GM23338 (cell line): ENCODE results near the gene WIPF1. TPM values are rescaled to one million over a fixed set of nuclear protein-coding genes. Genes with fewer than 3 reads are reported as not detected.

Source experiments
- ATAC-seq: fragments of 200-7000 bp; cut with Tn5 transposase; 3 replicates; pipeline ENCODE4 v1.9.1; 2020
- DNase-seq: peaks from one replicate; pipeline ENCODE4 v3.0.0-alpha.2; 2015; ENCODE audit warnings: low spot score
- H2AFZ ChIP-seq: fragments of 200-600 bp; sonication (generic); 2 replicates; pipeline ENCODE4 v1.8.0; 2016; ENCODE audit warnings: antibody characterized with exemption, mild to moderate bottlenecking, moderate library complexity
- H3F3A ChIP-seq: fragments of 200-600 bp; sonication (generic); replicated peaks from 2 replicates; pipeline ENCODE4 v1.8.0; 2017; ENCODE audit warnings: antibody characterized with exemption, mixed run types, low read depth
- H3K27ac ChIP-seq: fragments of 200-600 bp; sonication (generic); 2 replicates; pipeline ENCODE4 v1.6.1; 2016; ENCODE audit warnings: low read depth
- H3K27me3 ChIP-seq: fragments of 200-600 bp; sonication (generic); 2 replicates; pipeline ENCODE4 v1.8.0; 2016; ENCODE audit warnings: mild to moderate bottlenecking, mixed run types, moderate library complexity; ENCODE audit not compliant: insufficient read depth
- H3K36me3 ChIP-seq: fragments of 200-600 bp; sonication (generic); 2 replicates; pipeline ENCODE4 v1.8.0; 2016; ENCODE audit warnings: mild to moderate bottlenecking; ENCODE audit not compliant: insufficient read depth
- H3K4me1 ChIP-seq: fragments of 200-600 bp; sonication (generic); 2 replicates; pipeline ENCODE4 v1.8.0; 2016; ENCODE audit warnings: mild to moderate bottlenecking, moderate library complexity; ENCODE audit not compliant: insufficient read depth
- H3K4me2 ChIP-seq: fragments of 200-600 bp; sonication (generic); 2 replicates; pipeline ENCODE4 v1.7.1; 2017; ENCODE audit warnings: mixed run types
- H3K4me3 ChIP-seq: fragments of 200-600 bp; sonication (generic); 2 replicates; pipeline ENCODE4 v1.6.1; 2016; ENCODE audit warnings: mixed run types
- H3K79me2 ChIP-seq: fragments of 200-600 bp; sonication (generic); replicated peaks from 2 replicates; pipeline ENCODE4 v1.8.0; 2017; ENCODE audit warnings: mild to moderate bottlenecking; ENCODE audit not compliant: insufficient read depth
- H3K9me2 ChIP-seq: fragments of 200-600 bp; sonication (generic); 2 replicates; pipeline ENCODE4 v1.8.0; 2017; ENCODE audit not compliant: insufficient read depth
- H4K20me1 ChIP-seq: fragments of 200-600 bp; sonication (generic); replicated peaks from 2 replicates; pipeline ENCODE4 v1.8.0; 2017; ENCODE audit warnings: mild to moderate bottlenecking; ENCODE audit not compliant: insufficient read depth
- H3K27ac Mint-ChIP-seq: 2 replicates; pipeline ENCODE4 v1.8.0; 2020; ENCODE audit warnings: inconsistent platforms, mild to moderate bottlenecking, moderate library complexity, mixed read lengths
- H3K27me3 Mint-ChIP-seq: 3 replicates; pipeline ENCODE4 v1.8.0; 2022; ENCODE audit warnings: low read depth, mild to moderate bottlenecking, moderate library complexity, mixed read lengths, inconsistent platforms; ENCODE audit not compliant: insufficient read depth, poor library complexity
- H3K36me3 Mint-ChIP-seq: 3 replicates; pipeline ENCODE4 v1.8.0; 2021; ENCODE audit warnings: low read depth, mild to moderate bottlenecking, inconsistent platforms, moderate library complexity, mixed read lengths
- H3K4me1 Mint-ChIP-seq: 3 replicates; pipeline ENCODE4 v1.8.0; 2020; ENCODE audit warnings: mild to moderate bottlenecking, inconsistent platforms, mixed read lengths
- H3K4me3 Mint-ChIP-seq: 3 replicates; pipeline ENCODE4 v1.8.0; 2021; ENCODE audit warnings: moderate library complexity, mild to moderate bottlenecking, inconsistent platforms, mixed read lengths
- H3K9me3 Mint-ChIP-seq: 3 replicates; pipeline ENCODE4 v1.8.0; 2020; ENCODE audit warnings: moderate library complexity, mild to moderate bottlenecking, inconsistent platforms, mixed read lengths
- EZH2phosphoT487 ChIP-seq: fragments of 200-600 bp; sonication (generic); IDR thresholded peaks from one replicate; pipeline ENCODE4 v1.8.1; 2018; ENCODE audit warnings: antibody characterized with exemption; ENCODE audit not compliant: unreplicated experiment
- NANOG ChIP-seq: IDR thresholded peaks from 2 replicates; pipeline ENCODE4 v1.6.1; 2016; ENCODE audit warnings: antibody characterized with exemption, borderline replicate concordance
- POLR2AphosphoS5 ChIP-seq: IDR thresholded peaks from 2 replicates; pipeline ENCODE4 v1.6.1; 2016; ENCODE audit warnings: antibody characterized with exemption, low read depth
- STAT1 ChIP-seq: IDR thresholded peaks from one replicate; pipeline ENCODE4 v1.6.1; 2016; ENCODE audit warnings: antibody characterized with exemption; ENCODE audit not compliant: unreplicated experiment
- ZNF331 ChIP-seq: fragments of 250-450 bp; sonication (Bioruptor Pico); IDR thresholded peaks from 2 replicates; pipeline ENCODE4 v1.5.0; 2020; ENCODE audit warnings: low read depth, mild to moderate bottlenecking, moderate library complexity
- polyA plus RNA-seq: library from polyadenylated mRNA; unstranded; fragments of >200 nt; fragmentation: Nextera tagmentation; extraction: Ambion mirVana; gene quantifications from 2 replicates; pipeline ENCODE4 v1.2.1, GENCODE V29; 2016
- total RNA-seq: library from RNA; depleted of rRNA; stranded (reverse); fragments of >200 nt; shearing (Covaris generic); gene quantifications from 2 replicates; pipeline ENCODE4 v1.2.3, GENCODE V29; 2014
- TF ChIP-seq, protein P1 (sequence below), 2 experiments: fragments of 200-600 bp in 1 of 2; sonication (generic) in 1 of 2; conservative IDR thresholded peaks; 2 replicates each; pipeline versions ENCODE4 v1.5.1 to v1.6.1; 2016 to 2017; ENCODE audit warnings: antibody characterized with exemption in 2 of 2, low read depth in 2 of 2, mild to moderate bottlenecking in 2 of 2, moderate library complexity in 1 of 2
- TF ChIP-seq, protein P2 (sequence below): IDR thresholded peaks from 2 replicates; pipeline ENCODE4 v1.6.1; 2016; ENCODE audit warnings: antibody characterized with exemption
- TF ChIP-seq, protein P3 (sequence below): fragments of 250-450 bp; sonication (Bioruptor Pico); IDR thresholded peaks from 2 replicates; pipeline ENCODE4 v1.5.0; 2020; ENCODE audit warnings: mild to moderate bottlenecking, moderate library complexity

WIPF1 gene
- total and polyA plus RNA-seq, 2 experiments from 2014 or later = 3.0 to 6.0 TPM

DNA sequence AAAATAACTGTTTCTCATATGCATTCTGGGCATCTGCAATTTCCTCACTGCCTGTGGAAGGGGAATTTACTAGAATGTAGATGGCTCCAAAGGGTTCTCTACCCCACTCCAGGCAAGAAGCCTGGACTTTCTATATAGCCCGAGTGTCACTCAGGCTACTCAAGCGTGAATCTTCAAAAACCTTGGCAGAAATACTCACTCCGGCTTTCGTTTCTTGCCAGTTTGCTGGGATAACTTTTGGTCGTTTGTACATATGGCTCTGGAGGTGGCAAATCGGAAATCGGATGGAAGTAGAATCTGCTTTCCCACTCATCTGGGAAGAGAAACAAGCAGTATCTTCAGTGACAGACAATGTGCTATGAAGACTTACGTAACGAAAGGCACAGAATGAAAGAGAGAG lies 30.7 kb downstream of the WIPF1 start (continued):
- TF ChIP-seq, protein P1, sequence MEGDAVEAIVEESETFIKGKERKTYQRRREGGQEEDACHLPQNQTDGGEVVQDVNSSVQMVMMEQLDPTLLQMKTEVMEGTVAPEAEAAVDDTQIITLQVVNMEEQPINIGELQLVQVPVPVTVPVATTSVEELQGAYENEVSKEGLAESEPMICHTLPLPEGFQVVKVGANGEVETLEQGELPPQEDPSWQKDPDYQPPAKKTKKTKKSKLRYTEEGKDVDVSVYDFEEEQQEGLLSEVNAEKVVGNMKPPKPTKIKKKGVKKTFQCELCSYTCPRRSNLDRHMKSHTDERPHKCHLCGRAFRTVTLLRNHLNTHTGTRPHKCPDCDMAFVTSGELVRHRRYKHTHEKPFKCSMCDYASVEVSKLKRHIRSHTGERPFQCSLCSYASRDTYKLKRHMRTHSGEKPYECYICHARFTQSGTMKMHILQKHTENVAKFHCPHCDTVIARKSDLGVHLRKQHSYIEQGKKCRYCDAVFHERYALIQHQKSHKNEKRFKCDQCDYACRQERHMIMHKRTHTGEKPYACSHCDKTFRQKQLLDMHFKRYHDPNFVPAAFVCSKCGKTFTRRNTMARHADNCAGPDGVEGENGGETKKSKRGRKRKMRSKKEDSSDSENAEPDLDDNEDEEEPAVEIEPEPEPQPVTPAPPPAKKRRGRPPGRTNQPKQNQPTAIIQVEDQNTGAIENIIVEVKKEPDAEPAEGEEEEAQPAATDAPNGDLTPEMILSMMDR (conservative IDR thresholded peaks at IDR 0.05; ENCODE audit: low read depth in 2 of 2) = no peak
- no peak for TF ChIP-seq ZNF331
- TF ChIP-seq NANOG = no peak
- no peak for TF ChIP-seq POLR2AphosphoS5

DNA sequence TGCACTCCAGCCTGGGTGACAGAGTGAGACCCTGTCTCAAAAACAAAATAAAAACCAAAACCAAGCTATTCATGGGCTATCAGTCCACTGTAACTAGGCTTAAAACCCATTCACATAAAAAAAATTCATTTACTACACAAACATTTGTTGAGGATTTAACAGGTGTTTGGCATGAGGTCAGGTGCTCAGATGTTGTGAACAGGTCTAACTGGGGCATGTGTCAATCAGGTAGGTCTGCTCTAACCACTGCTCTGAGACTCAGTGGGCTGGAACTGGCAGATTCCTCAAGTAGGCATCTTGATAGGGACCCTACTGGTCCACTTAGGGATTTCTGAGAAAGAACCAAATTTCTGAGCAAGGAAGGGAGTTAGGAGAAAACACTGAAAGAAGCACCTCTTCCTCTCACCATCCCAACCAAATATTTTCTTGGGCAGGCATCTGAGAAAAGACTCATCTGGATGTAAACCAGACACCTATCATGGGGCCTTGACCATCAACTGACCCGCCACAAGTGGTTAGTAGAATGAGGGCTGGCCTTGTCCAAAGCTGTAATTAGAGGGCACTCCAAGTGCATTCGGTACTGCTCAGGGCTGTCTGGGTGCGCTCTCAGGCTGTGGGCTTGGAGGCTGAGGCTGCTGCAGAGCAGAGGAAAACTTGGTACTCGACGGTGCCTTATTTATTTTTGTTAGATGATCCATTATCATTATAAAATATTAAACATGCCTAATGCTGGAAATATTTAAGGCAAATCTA lies 33.9 kb downstream of the WIPF1 start:
- no peak overlapping the region for H3K27ac Mint-ChIP-seq
- DNase-seq (no peak), ATAC-seq (no peak)
- Histone ChIP-seq H3K79me2 (no peaks in the 10 kb centered on the region), H3K4me3 (no peak overlapping the region), H3K27ac (no peak overlapping the region), H3K4me1 (no peaks in the 10 kb centered on the region), H3K4me2 (no peak overlapping the region), H3K9me2 (no peaks in the 10 kb centered on the region), H3K27me3 (no peaks in the 10 kb centered on the region), H4K20me1 (no peaks in the 10 kb centered on the region), H2AFZ (no peak overlapping the region), H3F3A (no peaks in the 10 kb centered on the region), H3K36me3 (no peaks in the 10 kb centered on the region)
- TF ChIP-seq, protein P2, sequence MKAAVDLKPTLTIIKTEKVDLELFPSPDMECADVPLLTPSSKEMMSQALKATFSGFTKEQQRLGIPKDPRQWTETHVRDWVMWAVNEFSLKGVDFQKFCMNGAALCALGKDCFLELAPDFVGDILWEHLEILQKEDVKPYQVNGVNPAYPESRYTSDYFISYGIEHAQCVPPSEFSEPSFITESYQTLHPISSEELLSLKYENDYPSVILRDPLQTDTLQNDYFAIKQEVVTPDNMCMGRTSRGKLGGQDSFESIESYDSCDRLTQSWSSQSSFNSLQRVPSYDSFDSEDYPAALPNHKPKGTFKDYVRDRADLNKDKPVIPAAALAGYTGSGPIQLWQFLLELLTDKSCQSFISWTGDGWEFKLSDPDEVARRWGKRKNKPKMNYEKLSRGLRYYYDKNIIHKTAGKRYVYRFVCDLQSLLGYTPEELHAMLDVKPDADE = no peak
- TF ChIP-seq EZH2phosphoT487 (no peak), STAT1 (no peak)
- TF ChIP-seq, protein P3, sequence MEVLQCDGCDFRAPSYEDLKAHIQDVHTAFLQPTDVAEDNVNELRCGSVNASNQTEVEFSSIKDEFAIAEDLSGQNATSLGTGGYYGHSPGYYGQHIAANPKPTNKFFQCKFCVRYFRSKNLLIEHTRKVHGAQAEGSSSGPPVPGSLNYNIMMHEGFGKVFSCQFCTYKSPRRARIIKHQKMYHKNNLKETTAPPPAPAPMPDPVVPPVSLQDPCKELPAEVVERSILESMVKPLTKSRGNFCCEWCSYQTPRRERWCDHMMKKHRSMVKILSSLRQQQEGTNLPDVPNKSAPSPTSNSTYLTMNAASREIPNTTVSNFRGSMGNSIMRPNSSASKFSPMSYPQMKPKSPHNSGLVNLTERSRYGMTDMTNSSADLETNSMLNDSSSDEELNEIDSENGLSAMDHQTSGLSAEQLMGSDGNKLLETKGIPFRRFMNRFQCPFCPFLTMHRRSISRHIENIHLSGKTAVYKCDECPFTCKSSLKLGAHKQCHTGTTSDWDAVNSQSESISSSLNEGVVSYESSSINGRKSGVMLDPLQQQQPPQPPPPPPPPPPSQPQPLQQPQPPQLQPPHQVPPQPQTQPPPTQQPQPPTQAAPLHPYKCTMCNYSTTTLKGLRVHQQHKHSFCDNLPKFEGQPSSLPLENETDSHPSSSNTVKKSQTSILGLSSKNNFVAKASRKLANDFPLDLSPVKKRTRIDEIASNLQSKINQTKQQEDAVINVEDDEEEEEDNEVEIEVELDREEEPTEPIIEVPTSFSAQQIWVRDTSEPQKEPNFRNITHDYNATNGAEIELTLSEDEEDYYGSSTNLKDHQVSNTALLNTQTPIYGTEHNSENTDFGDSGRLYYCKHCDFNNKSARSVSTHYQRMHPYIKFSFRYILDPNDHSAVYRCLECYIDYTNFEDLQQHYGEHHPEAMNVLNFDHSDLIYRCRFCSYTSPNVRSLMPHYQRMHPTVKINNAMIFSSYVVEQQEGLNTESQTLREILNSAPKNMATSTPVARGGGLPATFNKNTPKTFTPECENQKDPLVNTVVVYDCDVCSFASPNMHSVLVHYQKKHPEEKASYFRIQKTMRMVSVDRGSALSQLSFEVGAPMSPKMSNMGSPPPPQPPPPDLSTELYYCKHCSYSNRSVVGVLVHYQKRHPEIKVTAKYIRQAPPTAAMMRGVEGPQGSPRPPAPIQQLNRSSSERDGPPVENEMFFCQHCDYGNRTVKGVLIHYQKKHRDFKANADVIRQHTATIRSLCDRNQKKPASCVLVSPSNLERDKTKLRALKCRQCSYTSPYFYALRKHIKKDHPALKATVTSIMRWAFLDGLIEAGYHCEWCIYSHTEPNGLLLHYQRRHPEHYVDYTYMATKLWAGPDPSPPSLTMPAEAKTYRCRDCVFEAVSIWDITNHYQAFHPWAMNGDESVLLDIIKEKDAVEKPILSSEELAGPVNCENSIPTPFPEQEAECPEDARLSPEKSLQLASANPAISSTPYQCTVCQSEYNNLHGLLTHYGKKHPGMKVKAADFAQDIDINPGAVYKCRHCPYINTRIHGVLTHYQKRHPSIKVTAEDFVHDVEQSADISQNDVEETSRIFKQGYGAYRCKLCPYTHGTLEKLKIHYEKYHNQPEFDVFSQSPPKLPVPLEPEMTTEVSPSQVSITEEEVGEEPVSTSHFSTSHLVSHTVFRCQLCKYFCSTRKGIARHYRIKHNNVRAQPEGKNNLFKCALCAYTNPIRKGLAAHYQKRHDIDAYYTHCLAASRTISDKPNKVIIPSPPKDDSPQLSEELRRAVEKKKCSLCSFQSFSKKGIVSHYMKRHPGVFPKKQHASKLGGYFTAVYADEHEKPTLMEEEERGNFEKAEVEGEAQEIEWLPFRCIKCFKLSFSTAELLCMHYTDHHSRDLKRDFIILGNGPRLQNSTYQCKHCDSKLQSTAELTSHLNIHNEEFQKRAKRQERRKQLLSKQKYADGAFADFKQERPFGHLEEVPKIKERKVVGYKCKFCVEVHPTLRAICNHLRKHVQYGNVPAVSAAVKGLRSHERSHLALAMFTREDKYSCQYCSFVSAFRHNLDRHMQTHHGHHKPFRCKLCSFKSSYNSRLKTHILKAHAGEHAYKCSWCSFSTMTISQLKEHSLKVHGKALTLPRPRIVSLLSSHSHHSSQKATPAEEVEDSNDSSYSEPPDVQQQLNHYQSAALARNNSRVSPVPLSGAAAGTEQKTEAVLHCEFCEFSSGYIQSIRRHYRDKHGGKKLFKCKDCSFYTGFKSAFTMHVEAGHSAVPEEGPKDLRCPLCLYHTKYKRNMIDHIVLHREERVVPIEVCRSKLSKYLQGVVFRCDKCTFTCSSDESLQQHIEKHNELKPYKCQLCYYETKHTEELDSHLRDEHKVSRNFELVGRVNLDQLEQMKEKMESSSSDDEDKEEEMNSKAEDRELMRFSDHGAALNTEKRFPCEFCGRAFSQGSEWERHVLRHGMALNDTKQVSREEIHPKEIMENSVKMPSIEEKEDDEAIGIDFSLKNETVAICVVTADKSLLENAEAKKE (CRISPR knock-in tag) = no peak
- H3K36me3 Mint-ChIP-seq = no peaks in the 10 kb centered on the region
- no peaks in the 10 kb centered on the region for H3K9me3 Mint-ChIP-seq
- H3K27me3 Mint-ChIP-seq = no peaks in the 10 kb centered on the region
- H3K4me3 Mint-ChIP-seq = no peak overlapping the region
- H3K4me1 Mint-ChIP-seq = peaks cover 5% of the 10 kb centered on the region; the same call in 2 of the 3 replicates
